Measurements from ENCODE around the gene ZNF425.

GRCh38 chr7:149097088-149097487, 29.0 kb downstream of the ZNF425 start:
- TF ChIP-seq FOXP2 (optimal IDR thresholded peaks at IDR 0.05; ENCODE audit: control extremely low read depth, extremely low read length, insufficient read depth) (no peak), EZH2 (IDR thresholded peaks at IDR 0.05) (no peak)
